ENCODE measurements around the gene RYR3. TPM values are rescaled to one million over a fixed set of nuclear protein-coding genes. Genes with fewer than 3 reads are reported as not detected.

Gene RYR3
- total RNA-seq, 1 experiment from 2014 or later: not detected

GRCh38 chr15:33616475-33616874 is 305.7 kb downstream of the RYR3 start:
- no TSS peak for BruUV-seq (replicated peaks)
- CTCF ChIA-PET: no interaction called here

DNA sequence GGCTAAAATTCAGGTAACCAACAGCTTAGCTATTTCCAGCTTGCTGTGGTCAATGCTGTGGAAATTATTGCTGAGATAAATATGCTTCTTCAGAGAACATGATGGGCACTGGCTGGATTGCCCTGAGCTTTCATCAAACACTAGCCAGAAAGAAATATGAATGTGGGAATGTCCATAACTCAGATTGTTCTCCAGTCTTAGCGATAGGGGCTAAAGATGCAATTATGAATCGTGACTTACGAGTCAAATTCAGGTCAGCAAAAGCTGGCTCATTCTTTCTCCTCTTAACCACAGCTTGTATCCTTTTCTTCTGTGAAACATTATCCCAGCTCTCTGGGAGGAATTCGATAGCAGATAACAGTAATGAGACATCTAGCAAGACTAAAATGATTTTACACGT is 307.6 kb downstream of the RYR3 start:
- ChIA-PET POLR2A (no interaction called here), CTCF (interaction anchor here (1.0 to 1.3 kb wide), 2 partner anchors 16 to 83 kb away, joined by 5 read pairs; no protein-coding TSS in a partner anchor)
- no TSS peak for BruUV-seq (replicated peaks)
- intact Hi-C loops (cut with micrococcal nuclease): no loop called here
- H3K4me3 Mint-ChIP-seq (ENCODE audit: unreplicated experiment): no peak overlapping the region
- H3K36me3 Mint-ChIP-seq (ENCODE audit: insufficient read depth, unreplicated experiment): no peaks in the 10 kb centered on the region
- DNase-seq (ENCODE audit: unreplicated experiment): no peak
- no peaks in the 10 kb centered on the region for H3K9me3 Mint-ChIP-seq (ENCODE audit: unreplicated experiment)
- H3K27me3 Mint-ChIP-seq (ENCODE audit: insufficient read depth, unreplicated experiment): peaks cover 72% of the 10 kb centered on the region
- no peak for TF ChIP-seq CTCF (IDR thresholded peaks at IDR 0.05; ENCODE audit: unreplicated experiment)
- H3K27ac Mint-ChIP-seq (ENCODE audit: low read depth, unreplicated experiment): no peak overlapping the region
- H3K4me1 Mint-ChIP-seq (ENCODE audit: insufficient read depth, unreplicated experiment): no peaks in the 10 kb centered on the region

More at GRCh38 chr15:33616475-33616874, 305.7 kb downstream of the RYR3 start:
- Mint-ChIP-seq H3K27ac (ENCODE audit: low read depth, unreplicated experiment) (no peak overlapping the region), H3K36me3 (ENCODE audit: insufficient read depth, unreplicated experiment) (no peaks in the 10 kb centered on the region), H3K27me3 (ENCODE audit: insufficient read depth, unreplicated experiment) (peaks cover 63% of the 10 kb centered on the region), H3K9me3 (ENCODE audit: unreplicated experiment) (no peaks in the 10 kb centered on the region), H3K4me3 (ENCODE audit: unreplicated experiment) (no peak overlapping the region), H3K4me1 (ENCODE audit: insufficient read depth, unreplicated experiment) (no peaks in the 10 kb centered on the region)
- TF ChIP-seq CTCF (IDR thresholded peaks at IDR 0.05; ENCODE audit: unreplicated experiment): no peak
- POLR2A ChIA-PET: interaction anchor here (0.6 kb wide), 1 partner anchor 20 kb away, joined by 3 read pairs; no protein-coding TSS in a partner anchor
- no peak for DNase-seq (ENCODE audit: unreplicated experiment)
- intact Hi-C loops (cut with micrococcal nuclease): no loop called here

- no peak overlapping the region for H3K27ac Mint-ChIP-seq (ENCODE audit: low read depth, unreplicated experiment)
- no peaks in the 10 kb centered on the region for H3K36me3 Mint-ChIP-seq (ENCODE audit: insufficient read depth, unreplicated experiment)
- BruUV-seq (replicated peaks): no TSS peak
- CTCF ChIA-PET: interaction anchor here (1.8 kb wide), 1 partner anchor 329 kb away, joined by 3 read pairs; no protein-coding TSS in a partner anchor
- H3K9me3 Mint-ChIP-seq (ENCODE audit: unreplicated experiment): no peaks in the 10 kb centered on the region
- intact Hi-C loops (cut with micrococcal nuclease): no loop called here
- POLR2A ChIA-PET: no interaction called here
- no peak for DNase-seq (ENCODE audit: unreplicated experiment)
- peaks cover 71% of the 10 kb centered on the region for H3K27me3 Mint-ChIP-seq (ENCODE audit: insufficient read depth, unreplicated experiment)
- H3K4me3 Mint-ChIP-seq (ENCODE audit: unreplicated experiment): no peak overlapping the region
- H3K4me1 Mint-ChIP-seq (ENCODE audit: insufficient read depth, unreplicated experiment): no peaks in the 10 kb centered on the region
- TF ChIP-seq CTCF (IDR thresholded peaks at IDR 0.05; ENCODE audit: unreplicated experiment): no peak
These were observed 310.4 kb downstream of the RYR3 start for GRCh38 chr15:33621141-33621540.

GRCh38 chr15:33623010-33623409 is 312.2 kb downstream of the RYR3 start:
- no peaks in the 10 kb centered on the region for H3K4me1 Mint-ChIP-seq (ENCODE audit: insufficient read depth, unreplicated experiment)
- TF ChIP-seq CTCF (IDR thresholded peaks at IDR 0.05; ENCODE audit: unreplicated experiment): no peak

More at GRCh38 chr15:33623010-33623409, 312.2 kb downstream of the RYR3 start:
- no peak for DNase-seq (ENCODE audit: unreplicated experiment)
- no TSS peak for BruUV-seq (replicated peaks)
- intact Hi-C loops (cut with micrococcal nuclease): no loop called here
- POLR2A ChIA-PET: interaction anchor here (1.0 kb wide), 1 partner anchor 11 kb away, joined by 4 read pairs; no protein-coding TSS in a partner anchor
- H3K36me3 Mint-ChIP-seq (ENCODE audit: insufficient read depth, unreplicated experiment): no peaks in the 10 kb centered on the region
- H3K27ac Mint-ChIP-seq (ENCODE audit: low read depth, unreplicated experiment): no peak overlapping the region
- CTCF ChIA-PET: interaction anchor here (0.6 to 0.9 kb wide), 2 partner anchors 10 to 12 kb away, joined by 3 read pairs; no protein-coding TSS in a partner anchor
- H3K9me3 Mint-ChIP-seq (ENCODE audit: unreplicated experiment): no peaks in the 10 kb centered on the region
- no peak overlapping the region for H3K4me3 Mint-ChIP-seq (ENCODE audit: unreplicated experiment)
- H3K27me3 Mint-ChIP-seq (ENCODE audit: insufficient read depth, unreplicated experiment): peaks cover 73% of the 10 kb centered on the region

Data from MCF 10A (cell line).